Panc1 (cell line): ENCODE measurements around the gene CPS1.

ENCODE experiments used
- POLR2AphosphoS5 ChIP-seq: IDR thresholded peaks from 2 replicates; pipeline ENCODE4 v1.6.1; 2012; ENCODE audit warnings: mild to moderate bottlenecking, low read depth, low read length, moderate library complexity
- TF ChIP-seq, protein P1 (sequence below): fragments of 450-650 bp; IDR thresholded peaks from 2 replicates; pipeline ENCODE4 v1.5.1; 2017; ENCODE audit warnings: mild to moderate bottlenecking

DNA sequence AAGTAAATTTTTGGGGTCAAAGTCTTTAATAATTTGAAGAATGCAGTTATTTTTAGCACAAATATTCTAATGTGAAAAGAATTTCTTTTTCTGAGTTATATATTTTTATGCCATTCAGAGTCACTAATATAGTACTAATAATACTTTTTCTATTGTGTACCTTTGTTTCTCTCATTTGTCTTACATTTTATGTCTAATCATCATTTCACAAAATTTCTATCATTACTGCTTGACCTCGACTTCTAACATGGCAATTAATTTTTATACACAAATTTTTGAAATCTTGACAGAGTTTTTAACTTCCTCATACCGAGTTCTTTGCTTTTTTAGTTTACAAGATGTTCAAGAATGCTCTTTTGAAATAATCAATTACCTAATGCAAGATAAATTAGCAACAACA is 8.4 kb upstream of the CPS1 start:
- TF ChIP-seq, protein P1, sequence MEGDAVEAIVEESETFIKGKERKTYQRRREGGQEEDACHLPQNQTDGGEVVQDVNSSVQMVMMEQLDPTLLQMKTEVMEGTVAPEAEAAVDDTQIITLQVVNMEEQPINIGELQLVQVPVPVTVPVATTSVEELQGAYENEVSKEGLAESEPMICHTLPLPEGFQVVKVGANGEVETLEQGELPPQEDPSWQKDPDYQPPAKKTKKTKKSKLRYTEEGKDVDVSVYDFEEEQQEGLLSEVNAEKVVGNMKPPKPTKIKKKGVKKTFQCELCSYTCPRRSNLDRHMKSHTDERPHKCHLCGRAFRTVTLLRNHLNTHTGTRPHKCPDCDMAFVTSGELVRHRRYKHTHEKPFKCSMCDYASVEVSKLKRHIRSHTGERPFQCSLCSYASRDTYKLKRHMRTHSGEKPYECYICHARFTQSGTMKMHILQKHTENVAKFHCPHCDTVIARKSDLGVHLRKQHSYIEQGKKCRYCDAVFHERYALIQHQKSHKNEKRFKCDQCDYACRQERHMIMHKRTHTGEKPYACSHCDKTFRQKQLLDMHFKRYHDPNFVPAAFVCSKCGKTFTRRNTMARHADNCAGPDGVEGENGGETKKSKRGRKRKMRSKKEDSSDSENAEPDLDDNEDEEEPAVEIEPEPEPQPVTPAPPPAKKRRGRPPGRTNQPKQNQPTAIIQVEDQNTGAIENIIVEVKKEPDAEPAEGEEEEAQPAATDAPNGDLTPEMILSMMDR, result no peak
- TF ChIP-seq POLR2AphosphoS5, result no peak
